NCI-H82 treated with DMSO at 0.1 percent for 48 hours (cell line): ENCODE data around the gene NHSL2.

Experiments
- DNase-seq: peaks from one replicate; lab custom pipeline; 2025; ENCODE audit not compliant: unreplicated experiment; lab: John Stamatoyannopoulos, UW

Gene NHSL2

GRCh38 chrX:72062916-72063315 lies 152.3 kb downstream of the NHSL2 start:
- no peak for DNase-seq

- DNase-seq, result no peak
These were observed 158.9 kb downstream of the NHSL2 start for GRCh38 chrX:72069350-72070160.

GRCh38 chrX:72071213-72071612 lies 160.6 kb downstream of the NHSL2 start:
- DNase-seq, result no peak

GRCh38 chrX:72073633-72074032 lies 163.0 kb downstream of the NHSL2 start:
- DNase-seq, result no peak

GRCh38 chrX:72078411-72078810 lies 167.8 kb downstream of the NHSL2 start:
- no peak for DNase-seq

- no peak for DNase-seq
These were observed 169.0 kb downstream of the NHSL2 start for GRCh38 chrX:72079607-72080006.

- no peak for DNase-seq
These were observed 169.5 kb downstream of the NHSL2 start for GRCh38 chrX:72080150-72080549.

GRCh38 chrX:72080800-72081199 lies 170.2 kb downstream of the NHSL2 start:
- no peak for DNase-seq

- no peak for DNase-seq
These were observed 171.1 kb downstream of the NHSL2 start for GRCh38 chrX:72081605-72082320.

- no peak for DNase-seq
These were observed 172.6 kb downstream of the NHSL2 start for GRCh38 chrX:72083291-72083690.

- no peak for DNase-seq
These were observed 173.5 kb downstream of the NHSL2 start for GRCh38 chrX:72084114-72084513.

GRCh38 chrX:72086995-72087394 lies 176.3 kb downstream of the NHSL2 start:
- DNase-seq, result no peak

GRCh38 chrX:72088761-72089160 lies 178.1 kb downstream of the NHSL2 start:
- no peak for DNase-seq

- DNase-seq, result no peak
These were observed 178.6 kb downstream of the NHSL2 start for GRCh38 chrX:72089254-72089653.

GRCh38 chrX:72094894-72095293 lies 184.2 kb downstream of the NHSL2 start:
- no peak for DNase-seq

- no peak for DNase-seq
These were observed 184.7 kb downstream of the NHSL2 start for GRCh38 chrX:72095370-72095769.

- no peak for DNase-seq
These were observed 186.5 kb downstream of the NHSL2 start for GRCh38 chrX:72097098-72097497.

GRCh38 chrX:72100051-72100755 lies 189.6 kb downstream of the NHSL2 start:
- DNase-seq, result no peak

GRCh38 chrX:72100824-72101351 lies 190.2 kb downstream of the NHSL2 start:
- no peak for DNase-seq

GRCh38 chrX:72101597-72102037 lies 191.0 kb downstream of the NHSL2 start:
- no peak for DNase-seq

GRCh38 chrX:72102126-72102525 lies 191.5 kb downstream of the NHSL2 start:
- DNase-seq, result no peak
